ENCODE results near the gene TENM3.

DNA sequence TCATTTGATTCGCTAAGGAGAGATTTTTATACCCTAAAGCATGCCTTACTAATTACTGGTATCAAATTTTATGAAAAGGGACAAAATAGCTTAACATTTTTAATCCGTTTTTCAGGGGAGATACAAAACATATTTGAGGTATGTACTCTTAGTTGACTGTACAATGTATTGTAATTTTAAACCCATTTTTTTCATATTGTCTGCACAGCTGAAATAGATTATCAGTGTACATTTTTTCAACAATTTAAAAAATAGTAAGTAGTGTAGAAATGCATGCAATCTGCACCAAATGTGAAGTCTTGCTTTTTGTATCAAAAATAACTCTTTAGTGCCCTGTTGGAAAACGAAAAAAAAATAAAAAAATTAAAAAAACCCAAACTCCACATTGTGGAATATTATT lies 82.2 kb downstream of the TENM3 start:
- TF ChIP-seq, protein P1, sequence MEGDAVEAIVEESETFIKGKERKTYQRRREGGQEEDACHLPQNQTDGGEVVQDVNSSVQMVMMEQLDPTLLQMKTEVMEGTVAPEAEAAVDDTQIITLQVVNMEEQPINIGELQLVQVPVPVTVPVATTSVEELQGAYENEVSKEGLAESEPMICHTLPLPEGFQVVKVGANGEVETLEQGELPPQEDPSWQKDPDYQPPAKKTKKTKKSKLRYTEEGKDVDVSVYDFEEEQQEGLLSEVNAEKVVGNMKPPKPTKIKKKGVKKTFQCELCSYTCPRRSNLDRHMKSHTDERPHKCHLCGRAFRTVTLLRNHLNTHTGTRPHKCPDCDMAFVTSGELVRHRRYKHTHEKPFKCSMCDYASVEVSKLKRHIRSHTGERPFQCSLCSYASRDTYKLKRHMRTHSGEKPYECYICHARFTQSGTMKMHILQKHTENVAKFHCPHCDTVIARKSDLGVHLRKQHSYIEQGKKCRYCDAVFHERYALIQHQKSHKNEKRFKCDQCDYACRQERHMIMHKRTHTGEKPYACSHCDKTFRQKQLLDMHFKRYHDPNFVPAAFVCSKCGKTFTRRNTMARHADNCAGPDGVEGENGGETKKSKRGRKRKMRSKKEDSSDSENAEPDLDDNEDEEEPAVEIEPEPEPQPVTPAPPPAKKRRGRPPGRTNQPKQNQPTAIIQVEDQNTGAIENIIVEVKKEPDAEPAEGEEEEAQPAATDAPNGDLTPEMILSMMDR (IDR thresholded peaks at IDR 0.05 in 2 of 3, conservative IDR thresholded peaks at IDR 0.05 in 1 of 3; ENCODE audit: control insufficient read depth in 2 of 3, extremely low read depth in 1 of 3, insufficient read depth in 1 of 3, low read depth in 3 of 3, low read length in 3 of 3), result no peak
- TF ChIP-seq, protein P2, sequence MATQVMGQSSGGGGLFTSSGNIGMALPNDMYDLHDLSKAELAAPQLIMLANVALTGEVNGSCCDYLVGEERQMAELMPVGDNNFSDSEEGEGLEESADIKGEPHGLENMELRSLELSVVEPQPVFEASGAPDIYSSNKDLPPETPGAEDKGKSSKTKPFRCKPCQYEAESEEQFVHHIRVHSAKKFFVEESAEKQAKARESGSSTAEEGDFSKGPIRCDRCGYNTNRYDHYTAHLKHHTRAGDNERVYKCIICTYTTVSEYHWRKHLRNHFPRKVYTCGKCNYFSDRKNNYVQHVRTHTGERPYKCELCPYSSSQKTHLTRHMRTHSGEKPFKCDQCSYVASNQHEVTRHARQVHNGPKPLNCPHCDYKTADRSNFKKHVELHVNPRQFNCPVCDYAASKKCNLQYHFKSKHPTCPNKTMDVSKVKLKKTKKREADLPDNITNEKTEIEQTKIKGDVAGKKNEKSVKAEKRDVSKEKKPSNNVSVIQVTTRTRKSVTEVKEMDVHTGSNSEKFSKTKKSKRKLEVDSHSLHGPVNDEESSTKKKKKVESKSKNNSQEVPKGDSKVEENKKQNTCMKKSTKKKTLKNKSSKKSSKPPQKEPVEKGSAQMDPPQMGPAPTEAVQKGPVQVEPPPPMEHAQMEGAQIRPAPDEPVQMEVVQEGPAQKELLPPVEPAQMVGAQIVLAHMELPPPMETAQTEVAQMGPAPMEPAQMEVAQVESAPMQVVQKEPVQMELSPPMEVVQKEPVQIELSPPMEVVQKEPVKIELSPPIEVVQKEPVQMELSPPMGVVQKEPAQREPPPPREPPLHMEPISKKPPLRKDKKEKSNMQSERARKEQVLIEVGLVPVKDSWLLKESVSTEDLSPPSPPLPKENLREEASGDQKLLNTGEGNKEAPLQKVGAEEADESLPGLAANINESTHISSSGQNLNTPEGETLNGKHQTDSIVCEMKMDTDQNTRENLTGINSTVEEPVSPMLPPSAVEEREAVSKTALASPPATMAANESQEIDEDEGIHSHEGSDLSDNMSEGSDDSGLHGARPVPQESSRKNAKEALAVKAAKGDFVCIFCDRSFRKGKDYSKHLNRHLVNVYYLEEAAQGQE (IDR thresholded peaks at IDR 0.05; ENCODE audit: low read depth, low read length), result no peak
- TF ChIP-seq, protein P3, sequence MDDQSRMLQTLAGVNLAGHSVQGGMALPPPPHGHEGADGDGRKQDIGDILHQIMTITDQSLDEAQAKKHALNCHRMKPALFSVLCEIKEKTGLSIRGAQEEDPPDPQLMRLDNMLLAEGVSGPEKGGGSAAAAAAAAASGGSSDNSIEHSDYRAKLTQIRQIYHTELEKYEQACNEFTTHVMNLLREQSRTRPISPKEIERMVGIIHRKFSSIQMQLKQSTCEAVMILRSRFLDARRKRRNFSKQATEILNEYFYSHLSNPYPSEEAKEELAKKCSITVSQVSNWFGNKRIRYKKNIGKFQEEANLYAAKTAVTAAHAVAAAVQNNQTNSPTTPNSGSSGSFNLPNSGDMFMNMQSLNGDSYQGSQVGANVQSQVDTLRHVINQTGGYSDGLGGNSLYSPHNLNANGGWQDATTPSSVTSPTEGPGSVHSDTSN (IDR thresholded peaks at IDR 0.05; ENCODE audit: insufficient replicate concordance, low read depth, low read length), result no peak
- TF ChIP-seq EGR1 (IDR thresholded peaks at IDR 0.05; ENCODE audit: borderline replicate concordance in 1 of 2, low read depth in 2 of 2, low read length in 2 of 2) (no peak), KDM1A (IDR thresholded peaks at IDR 0.05; ENCODE audit: borderline replicate concordance) (no peak), CREB1 (IDR thresholded peaks at IDR 0.05; ENCODE audit: low read depth) (no peak), CBX5 (IDR thresholded peaks at IDR 0.05; ENCODE audit: low read depth) (no peak), POLR2AphosphoS5 (IDR thresholded peaks at IDR 0.05; ENCODE audit: low read length) (no peak), RELA (IDR thresholded peaks at IDR 0.05; ENCODE audit: borderline replicate concordance, partially characterized antibody) (no peak), EZH2 (IDR thresholded peaks at IDR 0.05; ENCODE audit: borderline replicate concordance, control insufficient read depth, low read depth, low read length) (no peak)
- TF ChIP-seq, protein P4, sequence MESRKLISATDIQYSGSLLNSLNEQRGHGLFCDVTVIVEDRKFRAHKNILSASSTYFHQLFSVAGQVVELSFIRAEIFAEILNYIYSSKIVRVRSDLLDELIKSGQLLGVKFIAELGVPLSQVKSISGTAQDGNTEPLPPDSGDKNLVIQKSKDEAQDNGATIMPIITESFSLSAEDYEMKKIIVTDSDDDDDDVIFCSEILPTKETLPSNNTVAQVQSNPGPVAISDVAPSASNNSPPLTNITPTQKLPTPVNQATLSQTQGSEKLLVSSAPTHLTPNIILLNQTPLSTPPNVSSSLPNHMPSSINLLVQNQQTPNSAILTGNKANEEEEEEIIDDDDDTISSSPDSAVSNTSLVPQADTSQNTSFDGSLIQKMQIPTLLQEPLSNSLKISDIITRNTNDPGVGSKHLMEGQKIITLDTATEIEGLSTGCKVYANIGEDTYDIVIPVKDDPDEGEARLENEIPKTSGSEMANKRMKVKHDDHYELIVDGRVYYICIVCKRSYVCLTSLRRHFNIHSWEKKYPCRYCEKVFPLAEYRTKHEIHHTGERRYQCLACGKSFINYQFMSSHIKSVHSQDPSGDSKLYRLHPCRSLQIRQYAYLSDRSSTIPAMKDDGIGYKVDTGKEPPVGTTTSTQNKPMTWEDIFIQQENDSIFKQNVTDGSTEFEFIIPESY (IDR thresholded peaks at IDR 0.05), result no peak

Data from GM12878 (cell line).